ENCODE data around the gene GSX2. TPM values are rescaled to one million over a fixed set of nuclear protein-coding genes. Genes with fewer than 3 reads are reported as not detected.

GSX2 gene
- total and polyA plus RNA-seq, 10 of the 15 experiments (the other 5 are each of a cell fraction or from before 2014, with no cell fraction given) = 0.04 to 0.58 (median 0.50) TPM; not detected in 5

- DNase-seq (ENCODE audit: low read depth, low spot score) = no peak
- Histone ChIP-seq H3K79me2 (ENCODE audit: control insufficient read depth, insufficient read depth, low read length) (peaks cover 20% of the 10 kb centered on the region), H3K27me3 (replicated peaks in 1 of 2; ENCODE audit: control insufficient read depth in 2 of 2, insufficient read depth in 2 of 2, low read length in 1 of 2) (no peaks in the 10 kb centered on the region), H3K9me3 (replicated peaks; ENCODE audit: control insufficient read depth, insufficient read depth, low read length) (no peaks in the 10 kb centered on the region), H3K36me3 (ENCODE audit: control insufficient read depth in 2 of 2, insufficient read depth in 2 of 2, low read length in 1 of 2) (no peaks in the 10 kb centered on the region), H3K4me2 (ENCODE audit: control insufficient read depth, insufficient read depth) (no peak overlapping the region), H2AFZ (ENCODE audit: control insufficient read depth, low read depth, low read length) (no peak overlapping the region), H4K20me1 (ENCODE audit: control insufficient read depth, insufficient read depth) (no peaks in the 10 kb centered on the region), H3K4me1 (ENCODE audit: control insufficient read depth, insufficient read depth, low read length) (no peaks in the 10 kb centered on the region), H3K4me3 (no peak overlapping the region), H3K9ac (ENCODE audit: control insufficient read depth, insufficient read depth, low read length) (no peak overlapping the region), H3K27ac (ENCODE audit: control insufficient read depth, insufficient read depth) (no peak overlapping the region)
- WGBS (ENCODE audit: insufficient coverage, insufficient replicate concordance, low lambda C conversion rate, missing lambda C conversion rate) = 64% methylated on average over 5 of the region's 5 CpGs
- intact Hi-C loops (cut with micrococcal nuclease; ENCODE audit: unreplicated experiment) = loop anchor here (10.0 kb wide), 2 partner anchors 362 to 1352 kb away; no protein-coding TSS in a partner anchor
- ChIA-PET POLR2A (no interaction called here), CTCF (no interaction called here), RAD21 (ENCODE audit: unreplicated experiment) (no interaction called here), SMC1A (ENCODE audit: uncharacterized antibody, unreplicated experiment) (interaction anchor here (1.4 to 1.8 kb wide), 2 partner anchors 10 to 50 kb away, joined by 4 to 6 read pairs; no protein-coding TSS in a partner anchor)
- no TSS peak for BruUV-seq (replicated peaks)
- in situ Hi-C loops (cut with MboI) = no loop called here
- no peak for FAIRE-seq
- ATAC-seq = no peak
- TF ChIP-seq KLF5 (IDR thresholded peaks at IDR 0.05; ENCODE audit: partially characterized antibody) = no peak
- TF ChIP-seq TARDBP (IDR thresholded peaks at IDR 0.05; ENCODE audit: borderline replicate concordance) = no peak
- TF ChIP-seq, protein P1, sequence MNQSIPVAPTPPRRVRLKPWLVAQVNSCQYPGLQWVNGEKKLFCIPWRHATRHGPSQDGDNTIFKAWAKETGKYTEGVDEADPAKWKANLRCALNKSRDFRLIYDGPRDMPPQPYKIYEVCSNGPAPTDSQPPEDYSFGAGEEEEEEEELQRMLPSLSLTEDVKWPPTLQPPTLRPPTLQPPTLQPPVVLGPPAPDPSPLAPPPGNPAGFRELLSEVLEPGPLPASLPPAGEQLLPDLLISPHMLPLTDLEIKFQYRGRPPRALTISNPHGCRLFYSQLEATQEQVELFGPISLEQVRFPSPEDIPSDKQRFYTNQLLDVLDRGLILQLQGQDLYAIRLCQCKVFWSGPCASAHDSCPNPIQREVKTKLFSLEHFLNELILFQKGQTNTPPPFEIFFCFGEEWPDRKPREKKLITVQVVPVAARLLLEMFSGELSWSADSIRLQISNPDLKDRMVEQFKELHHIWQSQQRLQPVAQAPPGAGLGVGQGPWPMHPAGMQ (IDR thresholded peaks at IDR 0.05; ENCODE audit: borderline replicate concordance) = no peak
- TF ChIP-seq CBFB (IDR thresholded peaks at IDR 0.05; ENCODE audit: low read depth) = no peak
- TF ChIP-seq, protein P2, sequence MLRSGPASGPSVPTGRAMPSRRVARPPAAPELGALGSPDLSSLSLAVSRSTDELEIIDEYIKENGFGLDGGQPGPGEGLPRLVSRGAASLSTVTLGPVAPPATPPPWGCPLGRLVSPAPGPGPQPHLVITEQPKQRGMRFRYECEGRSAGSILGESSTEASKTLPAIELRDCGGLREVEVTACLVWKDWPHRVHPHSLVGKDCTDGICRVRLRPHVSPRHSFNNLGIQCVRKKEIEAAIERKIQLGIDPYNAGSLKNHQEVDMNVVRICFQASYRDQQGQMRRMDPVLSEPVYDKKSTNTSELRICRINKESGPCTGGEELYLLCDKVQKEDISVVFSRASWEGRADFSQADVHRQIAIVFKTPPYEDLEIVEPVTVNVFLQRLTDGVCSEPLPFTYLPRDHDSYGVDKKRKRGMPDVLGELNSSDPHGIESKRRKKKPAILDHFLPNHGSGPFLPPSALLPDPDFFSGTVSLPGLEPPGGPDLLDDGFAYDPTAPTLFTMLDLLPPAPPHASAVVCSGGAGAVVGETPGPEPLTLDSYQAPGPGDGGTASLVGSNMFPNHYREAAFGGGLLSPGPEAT (IDR thresholded peaks at IDR 0.05; ENCODE audit: low read depth) = no peak
- no peak for TF ChIP-seq IKZF1 (conservative IDR thresholded peaks at IDR 0.05)
- TF ChIP-seq POU2F2 (IDR thresholded peaks at IDR 0.05; ENCODE audit: borderline replicate concordance, low read depth, low read length) = no peak
- TF ChIP-seq MTA2 (IDR thresholded peaks at IDR 0.05; ENCODE audit: low read depth) = no peak
- TF ChIP-seq CHD1 (IDR thresholded peaks at IDR 0.05; ENCODE audit: low read depth, low read length) = no peak
- TF ChIP-seq CUX1 (IDR thresholded peaks at IDR 0.05; ENCODE audit: insufficient replicate concordance, low read depth, low read length) = no peak
These were observed 32.8 kb upstream of the GSX2 start for GRCh38 chr4:54067166-54067565.
